Activated naive CD4-positive, alpha-beta T cell treated with anti-CD3 and anti-CD28 coated beads, Interleukin-2, amount 50 U/mL, for 24 hours (primary cell): Measurements from ENCODE around the gene TAL1.

Experiments used
- H3K27ac Mint-ChIP-seq: one replicate; pipeline ENCODE4 v1.8.0; 2021; ENCODE audit warnings: mild to moderate bottlenecking, mixed read lengths
- H3K27me3 Mint-ChIP-seq: one replicate; pipeline ENCODE4 v1.8.0; 2021; ENCODE audit warnings: mixed read lengths
- H3K36me3 Mint-ChIP-seq: one replicate; pipeline ENCODE4 v1.8.0; 2021; ENCODE audit warnings: mixed read lengths
- H3K4me1 Mint-ChIP-seq: one replicate; pipeline ENCODE4 v1.8.0; 2021; ENCODE audit warnings: mixed read lengths
- H3K4me3 Mint-ChIP-seq: one replicate; pipeline ENCODE4 v1.8.0; 2021; ENCODE audit warnings: mild to moderate bottlenecking, mixed read lengths
- H3K9me3 Mint-ChIP-seq: one replicate; pipeline ENCODE4 v1.8.0; 2021; ENCODE audit warnings: mixed read lengths

TAL1 gene

GRCh38 chr1:47179017-47179987 is 52.7 kb downstream of the TAL1 start:
- Mint-ChIP-seq H3K9me3 (no peaks in the 10 kb centered on the region), H3K4me1 (peaks cover 11% of the 10 kb centered on the region), H3K27me3 (peaks cover 22% of the 10 kb centered on the region), H3K36me3 (no peaks in the 10 kb centered on the region), H3K4me3 (peak overlapping the region; percentile 83), H3K27ac (peak overlapping the region; percentile 89)

DNA sequence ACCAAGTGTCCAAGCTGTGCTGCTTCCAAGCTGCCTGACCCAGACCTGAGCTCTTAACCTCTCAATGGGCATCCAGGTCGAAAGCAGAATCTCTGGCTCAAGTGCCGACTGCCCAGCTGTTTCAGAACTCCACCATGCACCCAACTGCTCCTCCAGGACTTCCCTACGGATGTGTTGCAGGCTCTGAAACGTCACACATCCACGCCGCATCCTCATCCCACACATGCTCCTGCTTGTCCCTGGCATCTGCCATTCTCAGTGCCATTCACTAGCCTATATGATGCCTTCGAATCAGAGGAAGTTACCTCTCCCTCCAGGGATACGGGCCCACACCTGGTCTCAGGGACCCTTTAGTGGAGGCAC is 53.4 kb downstream of the TAL1 start:
- H3K27ac Mint-ChIP-seq: no peak overlapping the region
- no peaks in the 10 kb centered on the region for H3K36me3 Mint-ChIP-seq
- peaks cover 24% of the 10 kb centered on the region for H3K27me3 Mint-ChIP-seq
- H3K4me3 Mint-ChIP-seq: no peak overlapping the region
- peaks cover 11% of the 10 kb centered on the region for H3K4me1 Mint-ChIP-seq
- H3K9me3 Mint-ChIP-seq: no peaks in the 10 kb centered on the region

DNA sequence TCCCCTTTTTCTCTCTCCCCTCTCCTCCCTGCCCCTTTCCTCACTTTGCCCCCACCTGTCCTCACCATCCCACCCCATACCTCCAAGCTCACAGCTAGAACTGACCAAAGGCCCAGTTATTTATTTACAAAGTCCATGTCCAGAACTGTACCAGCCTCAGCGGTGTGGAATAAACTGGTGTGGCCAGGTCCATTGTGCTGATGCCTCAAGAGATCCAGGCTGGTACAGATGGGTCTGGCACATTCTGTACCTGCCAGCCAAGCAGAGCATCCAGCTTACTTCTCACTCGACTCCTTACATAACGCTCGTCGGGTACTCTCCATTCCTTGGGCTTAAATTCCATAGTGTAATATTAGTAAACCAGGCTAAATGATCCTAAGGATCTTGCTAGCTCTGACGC is 54.0 kb downstream of the TAL1 start:
- Mint-ChIP-seq H3K27me3 (peaks cover 23% of the 10 kb centered on the region), H3K4me3 (no peak overlapping the region), H3K9me3 (no peaks in the 10 kb centered on the region), H3K27ac (no peak overlapping the region), H3K36me3 (no peaks in the 10 kb centered on the region), H3K4me1 (peaks cover 11% of the 10 kb centered on the region)

- Mint-ChIP-seq H3K4me1 (peaks cover 11% of the 10 kb centered on the region), H3K4me3 (no peak overlapping the region), H3K27me3 (peaks cover 16% of the 10 kb centered on the region), H3K27ac (no peak overlapping the region), H3K36me3 (no peaks in the 10 kb centered on the region), H3K9me3 (no peaks in the 10 kb centered on the region)
These were observed 56.6 kb downstream of the TAL1 start for GRCh38 chr1:47175227-47175934.

- no peak overlapping the region for H3K27ac Mint-ChIP-seq
- no peaks in the 10 kb centered on the region for H3K9me3 Mint-ChIP-seq
- no peaks in the 10 kb centered on the region for H3K36me3 Mint-ChIP-seq
- no peak overlapping the region for H3K4me3 Mint-ChIP-seq
- peaks cover 9% of the 10 kb centered on the region for H3K4me1 Mint-ChIP-seq
- peaks cover 15% of the 10 kb centered on the region for H3K27me3 Mint-ChIP-seq
These were observed 57.4 kb downstream of the TAL1 start for GRCh38 chr1:47174656-47175020.

DNA sequence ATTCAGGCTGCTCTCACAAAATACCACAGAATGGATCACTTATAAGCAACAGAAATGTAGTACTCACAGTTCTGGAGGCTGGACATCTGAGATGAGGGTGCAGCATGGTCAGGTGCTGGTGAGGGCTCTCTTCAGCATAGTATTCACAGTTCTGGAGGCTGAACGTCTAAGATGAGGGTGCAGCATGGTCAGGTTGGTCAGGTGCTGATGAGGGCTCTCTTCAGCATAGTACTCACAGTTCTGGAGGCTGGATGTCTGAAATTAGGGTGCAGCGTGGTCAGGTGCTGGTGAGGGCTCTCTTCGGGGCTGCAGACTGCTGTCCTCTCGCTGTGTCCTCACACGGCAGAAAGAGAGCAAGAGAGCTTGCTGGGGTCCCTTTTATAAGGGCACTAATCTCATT is 59.2 kb downstream of the TAL1 start:
- Mint-ChIP-seq H3K9me3 (no peaks in the 10 kb centered on the region), H3K36me3 (no peaks in the 10 kb centered on the region), H3K27ac (no peak overlapping the region), H3K4me3 (no peak overlapping the region), H3K27me3 (peaks cover 17% of the 10 kb centered on the region), H3K4me1 (no peaks in the 10 kb centered on the region)
